K562 (cell line): Measurements from ENCODE around the gene AIDA. TPM values are rescaled to one million over a fixed set of nuclear protein-coding genes. Genes with fewer than 3 reads are reported as not detected.

Source experiments
- ATAC-seq: fragments of 200-7000 bp; cut with Tn5 transposase; 3 replicates; pipeline ENCODE4 v1.9.1; 2020; ENCODE audit warnings: moderate library complexity
- Bru-seq: library from RNA; stranded (reverse); fragments of 400-500 nt; gene quantifications from one replicate; lab custom pipeline; 2021; lab: Mats Ljungman, UMichigan
- BruChase-seq, 2 experiments: library from RNA; stranded (reverse); fragments of 400-500 nt; gene quantifications; one replicate each; lab custom pipeline; 2021; lab: Mats Ljungman, UMichigan
- BruUV-seq: library from RNA; stranded (reverse); fragments of 400-500 nt; replicated peaks from 2 replicates; lab custom pipeline; 2021; lab: Mats Ljungman, UMichigan
- CTCF ChIA-PET: fragments of 300-600 bp; formaldehyde crosslinking; extraction: SDS; loops from one replicate; lab custom pipeline; 2021; ENCODE audit warnings: low intra/inter-chr PET ratio; lab: Yijun Ruan, JAX
- POLR2A ChIA-PET: fragments of 300-600, 350-650 bp; sonication (Branson Sonifier 250); formaldehyde crosslinking; extraction: SDS; loops from one replicate; lab custom pipeline; 2021; ENCODE audit warnings: antibody characterized with exemption, inconsistent platforms; lab: Yijun Ruan, JAX
- DNase-seq, 4 experiments: peaks; one replicate each; pipeline versions ENCODE4 v3.0.0 to v3.0.0-alpha.2; 2011 to 2018; ENCODE audit warnings: low spot score in 3 of 4, mixed read lengths in 3 of 4; ENCODE audit errors: extremely low read depth in 1 of 4
- FAIRE-seq: peaks from 2 replicates; lab custom pipeline; 2011; peaks lifted over from hg19 to GRCh38; lab: Jason Lieb, UNC
- H2AFZ ChIP-seq: 2 replicates; pipeline ENCODE4 v1.6.0; 2011; ENCODE audit warnings: low read depth, low read length, control low read depth, inconsistent platforms
- H3K27ac ChIP-seq: fragments of 200-600 bp; 3 replicates; pipeline ENCODE4 v1.8.0; 2011; ENCODE audit warnings: low read depth, mild to moderate bottlenecking, control low read depth, inconsistent platforms, low read length, moderate library complexity, mixed read lengths; ENCODE audit errors: extremely low read depth
- H3K27me3 ChIP-seq, 2 experiments: fragments of 300-600 bp in 1 of 2; 2 replicates in 1 of 2; 3 replicates in 1 of 2; pipeline versions ENCODE4 v1.6.0 to v1.8.0; 2011; ENCODE audit warnings: inconsistent platforms in 2 of 2, low read length in 2 of 2, mild to moderate bottlenecking in 1 of 2, mixed read lengths in 1 of 2, moderate library complexity in 1 of 2; ENCODE audit not compliant: control insufficient read depth in 2 of 2, insufficient read depth in 2 of 2
- H3K36me3 ChIP-seq: fragments of 300-600 bp; 3 replicates; pipeline ENCODE4 v1.8.0; 2011; ENCODE audit warnings: mild to moderate bottlenecking, low read length, inconsistent platforms; ENCODE audit not compliant: control insufficient read depth, insufficient read depth
- H3K4me1 ChIP-seq, 2 experiments: fragments of 200-600 bp in 1 of 2; replicated peaks in 1 of 2; 2 replicates in 1 of 2; 3 replicates in 1 of 2; pipeline versions ENCODE4 v1.5.1 to v1.8.0; 2011; ENCODE audit warnings: inconsistent platforms in 2 of 2, low read length in 2 of 2, mild to moderate bottlenecking in 1 of 2, mixed read lengths in 1 of 2, moderate library complexity in 1 of 2; ENCODE audit not compliant: control insufficient read depth in 2 of 2, insufficient read depth in 2 of 2
- H3K4me2 ChIP-seq: 2 replicates; pipeline ENCODE4 v1.6.1; 2011; ENCODE audit warnings: low read length, control low read depth, inconsistent platforms, mixed read lengths; ENCODE audit not compliant: insufficient read depth
- H3K4me3 ChIP-seq: fragments of 200-600 bp; sonication (generic), shearing (Covaris generic); 2 replicates; pipeline ENCODE4 v1.5.1; 2016; ENCODE audit warnings: control low read depth, inconsistent platforms
- H3K79me2 ChIP-seq: fragments of 200-600 bp; 3 replicates; pipeline ENCODE4 v1.8.0; 2011; ENCODE audit warnings: low read length, inconsistent platforms; ENCODE audit not compliant: control insufficient read depth, insufficient read depth
- H3K9ac ChIP-seq, 2 experiments: 2 replicates each; pipeline versions ENCODE4 v1.6.0 to v1.6.1; 2011; ENCODE audit warnings: low read depth in 2 of 2, low read length in 2 of 2, control low read depth in 1 of 2, inconsistent platforms in 1 of 2, mild to moderate bottlenecking in 1 of 2, mixed read lengths in 1 of 2; ENCODE audit not compliant: insufficient read depth in 1 of 2
- H3K9me1 ChIP-seq: one replicate; pipeline ENCODE4 v1.6.0; 2011; ENCODE audit warnings: inconsistent platforms, mild to moderate bottlenecking, low read length, moderate library complexity; ENCODE audit not compliant: control insufficient read depth, insufficient read depth
- H3K9me3 ChIP-seq: replicated peaks from 2 replicates; pipeline ENCODE4 v1.5.1; 2011; ENCODE audit warnings: low read depth, low read length, inconsistent platforms; ENCODE audit not compliant: control insufficient read depth, insufficient read depth
- H4K20me1 ChIP-seq: replicated peaks from 2 replicates; pipeline ENCODE4 v1.6.1; 2011; ENCODE audit warnings: low read length, inconsistent platforms, mixed read lengths; ENCODE audit not compliant: control insufficient read depth, insufficient read depth
- CREBBP ChIP-seq: IDR thresholded peaks from one replicate; pipeline ENCODE4 v1.6.1; 2012; ENCODE audit warnings: low read depth, mild to moderate bottlenecking, control low read depth, inconsistent platforms, low read length
- HOMEZ ChIP-seq: fragments of 250-450 bp; sonication (Bioruptor Pico); IDR thresholded peaks from 2 replicates; pipeline ENCODE4 v1.4.0; 2020; ENCODE audit warnings: mild to moderate bottlenecking, moderate library complexity
- KLF10 ChIP-seq: fragments of 250-450 bp; sonication (Bioruptor Pico); IDR thresholded peaks from 2 replicates; pipeline ENCODE4 v1.6.1; 2021; ENCODE audit warnings: matching md5 sums
- MECOM ChIP-seq: fragments of 250-450 bp; sonication (Bioruptor Pico); IDR thresholded peaks from 2 replicates; pipeline ENCODE4 v1.8.0; 2022; ENCODE audit warnings: inconsistent platforms
- NFIC ChIP-seq: fragments of 450-650 bp; IDR thresholded peaks from 2 replicates; pipeline ENCODE4 v1.6.1; 2017; ENCODE audit warnings: mild to moderate bottlenecking, inconsistent platforms
- PHF20 ChIP-seq: fragments of 450-650 bp; IDR thresholded peaks from 2 replicates; pipeline ENCODE4 v1.6.1; 2018; ENCODE audit not compliant: partially characterized antibody
- SETDB1 ChIP-seq: IDR thresholded peaks from one replicate; pipeline ENCODE4 v1.6.1; 2012; ENCODE audit warnings: low read length, control low read depth, inconsistent platforms
- TBP ChIP-seq: optimal IDR thresholded peaks from 2 replicates; pipeline ENCODE3; 2011; ENCODE audit warnings: low read depth, low read length, improper control_type of control experiment
- XRCC3 ChIP-seq: fragments of 450-650 bp; IDR thresholded peaks from 2 replicates; pipeline ENCODE4 v1.6.1; 2017; ENCODE audit warnings: mild to moderate bottlenecking, moderate library complexity
- ZBTB33 ChIP-seq: sonication (generic); formaldehyde crosslinking; IDR thresholded peaks from 2 replicates; pipeline ENCODE4 v1.8.1; 2023; ENCODE audit warnings: mild to moderate bottlenecking, missing genetic modification reagents
- ZNF143 ChIP-seq: sonication (generic); formaldehyde crosslinking; IDR thresholded peaks from 2 replicates; pipeline ENCODE4 v1.9.0; 2022; ENCODE audit warnings: mild to moderate bottlenecking, missing genetic modification reagents
- WGBS: fragments of 100-300 bp; shearing (Covaris generic); methylation state at CpG from one replicate; pipeline ENCODE4 v1.1.6; 2016; ENCODE audit warnings: low coverage, mixed read lengths; ENCODE audit not compliant: insufficient coverage; ENCODE audit errors: missing lambda C conversion rate; 5-methylcytosine and 5-hydroxymethylcytosine counted together
- in situ Hi-C: fragments of 300-500 bp; cut with MboI; formaldehyde crosslinking; loops from 4 replicates; pipeline ENCODE4 v1.15.0; 2018; ENCODE audit warnings: inconsistent platforms, mixed read lengths
- intact Hi-C: fragments of 100-400 bp; cut with micrococcal nuclease; formaldehyde crosslinking; loops from 2 replicates; pipeline ENCODE4 v1.14.2; 2022
- long read RNA-seq, 3 experiments: library from polyadenylated mRNA in 2 of 3; library from RNA in 1 of 3; unstranded in 2 of 3; stranded (forward) in 1 of 3; transcript quantifications; one replicate each; pipeline ENCODE4 v2.0.0, GENCODE V29; 2019 to 2022
- polyA minus RNA-seq, 3 experiments: library from RNA; depleted of rRNA, polyadenylated mRNA; stranded (reverse); fragments of >200 nt; gene quantifications; 2 replicates each; pipeline ENCODE4 v1.2.3, GENCODE V29; 2011
- polyA plus RNA-seq, 8 experiments: library from polyadenylated mRNA; depleted of rRNA in 4 of 8; stranded (reverse) in 5 of 8; unstranded in 3 of 8; fragments of >200 nt; fragmentation: Nextera tagmentation in 2 of 8; fragmentation: Illumina TruSeq in 1 of 8; extraction: Ambion mirVana in 2 of 8; extraction: Trizol in 1 of 8; gene quantifications; 2 replicates each; pipeline versions ENCODE4 v1.2.1 to v1.2.3, GENCODE V29; 2011 to 2014; ENCODE audit warnings: inconsistent platforms in 1 of 8, missing spikeins in 1 of 8
- total RNA-seq, 7 experiments: library from RNA; depleted of rRNA in 6 of 7; stranded (reverse); fragments of >200 nt in 6 of 7; fragmentation: Illumina TruSeq in 2 of 7; extraction: Trizol in 2 of 7; gene quantifications; 2 replicates each; pipeline versions ENCODE4 v1.2.1 to v1.2.3, GENCODE V29; 2011 to 2021; ENCODE audit warnings: low replicate concordance in 1 of 7

Gene AIDA
- 11.7 and 26.3 TPM in 2 replicates for total RNA-seq (2011; cell fraction: chromatin; rRNA removed; ENCODE audit: low replicate concordance)
- total RNA-seq (2011; cell fraction: nucleolus; rRNA removed) = 8.3 and 8.7 TPM in 2 replicates
- total RNA-seq (2011; cell fraction: nucleoplasm; rRNA removed) = 17.7 and 27.3 TPM in 2 replicates
- 20.2 and 24.4 TPM in 2 replicates for total RNA-seq (2014; rRNA removed)
- 24.9 and 30.1 TPM in 2 replicates for total RNA-seq (2014; rRNA removed; fragmentation: Illumina TruSeq; extraction: Trizol)
- 19.9 and 21.8 TPM in 2 replicates for total RNA-seq (2015; rRNA removed; fragmentation: Illumina TruSeq; extraction: Trizol)
- 45.6 and 51.3 TPM in 2 replicates for total RNA-seq (2021)
- 68.8 and 77.9 TPM in 2 replicates for polyA plus RNA-seq (2011; rRNA removed)
- polyA plus RNA-seq (2011; cell fraction: cytosol; rRNA removed) = 19.6 and 34.7 TPM in 2 replicates
- 12.0 and 22.3 TPM in 2 replicates for polyA plus RNA-seq (2011; cell fraction: nucleus; rRNA removed)
- 39.3 and 48.1 TPM in 2 replicates for polyA plus RNA-seq (2012)
- polyA plus RNA-seq (2014; fragmentation: Illumina TruSeq; extraction: Trizol) = 45.6 and 58.9 TPM in 2 replicates
- polyA plus RNA-seq (2014; fragmentation: Nextera tagmentation; extraction: Ambion mirVana) = 10 to 100 TPM; 18.2 to 19.1 TPM
- 36.4 and 36.8 TPM in 2 replicates for polyA plus RNA-seq (2014; rRNA removed)
- 90.0 and 90.7 TPM in 2 replicates for polyA minus RNA-seq (2011; rRNA and poly(A)+ RNA removed)
- 38.3 and 54.9 TPM in 2 replicates for polyA minus RNA-seq (2011; cell fraction: cytosol; rRNA and poly(A)+ RNA removed)
- 12.4 and 21.2 TPM in 2 replicates for polyA minus RNA-seq (2011; cell fraction: nucleus; rRNA and poly(A)+ RNA removed)
- percentile 78 among the genes with signal in this experiment for Bru-seq, nascent RNA
- BruChase-seq, experiment 1, labeled RNA remaining after a 2-hour chase = percentile 78 among the genes with signal in this experiment
- percentile 78 among the genes with signal in this experiment for BruChase-seq, experiment 2, labeled RNA remaining after a 6-hour chase
- long read RNA-seq, experiment 1, full-length matches to known transcripts = 229 of 263 reads
- long read RNA-seq, experiment 1, partial matches to known transcripts = 7 of 263 reads
- long read RNA-seq, experiment 1, other reads (novel, unspliced or antisense) = 27 of 263 reads
- long read RNA-seq, experiment 2, full-length matches to known transcripts = 16 of 76 reads
- long read RNA-seq, experiment 2, partial matches to known transcripts = 3 of 76 reads
- long read RNA-seq, experiment 2, other reads (novel, unspliced or antisense) = 57 of 76 reads
- long read RNA-seq, experiment 3, transcript AIDA-201 (10 exons, 3,008 nt) = major isoform, 11 of 19 reads
- long read RNA-seq, experiment 3, partial matches to known transcripts = 3 of 19 reads
- long read RNA-seq, experiment 3, other reads (novel, unspliced or antisense) = 5 of 19 reads

GRCh38 chr1:222712253-222713090, at the start of gene AIDA, which contains the start of gene BROX:
Gene AIDA (minus strand): TSS chr1:222712491. CDS start chr1:222712317, 174 bp downstream.
Gene BROX (plus strand): TSS chr1:222712564. CDS start chr1:222715700, 3,136 bp downstream.
- no peaks in the 10 kb centered on the region for H3K27me3 ChIP-seq
- ChIA-PET POLR2A (interaction anchor here (0.5 to 2.0 kb wide), 9 partner anchors 9 to 171 kb away, joined by 4 to 7 read pairs (median 4); no protein-coding TSS in a partner anchor), CTCF (no interaction called here)
- peak; percentile 90 to 95 (median 94) for DNase-seq
- H2AFZ ChIP-seq = peak within 1 kb of the TSS; percentile 97
- H3K4me3 ChIP-seq = peak within 1 kb of the TSS; percentile 71
- peak within 1 kb of the TSS; percentile 97 for H3K4me2 ChIP-seq
- H3K9me3 ChIP-seq = no peaks in the 10 kb centered on the region
- no TSS peak for BruUV-seq
- peaks cover 4% of the 10 kb centered on the region; the same call in 1 of the 2 replicates for H4K20me1 ChIP-seq
- in situ Hi-C loops = loop anchor here (10.0 kb wide), 1 partner anchor 248 kb away; no protein-coding TSS in a partner anchor
- FAIRE-seq = no peak
- H3K4me1 ChIP-seq = peaks cover 19 to 21% of the 10 kb centered on the region in 2 experiments; a peak in 4 of 5 replicates
- H3K9me1 ChIP-seq = no peaks in the 10 kb centered on the region
- intact Hi-C loops = loop anchor here (1.0 kb wide), 2 partner anchors 68 to 247 kb away; no protein-coding TSS in a partner anchor
- peak; percentile 87 for ATAC-seq
- H3K79me2 ChIP-seq = peaks cover 64% of the 10 kb centered on the region
- peaks cover 26% of the 10 kb centered on the region; the same call in 2 of the 3 replicates for H3K36me3 ChIP-seq
- peak within 1 kb of the TSS; percentile 93 to 99 for H3K9ac ChIP-seq
- WGBS = under 1% methylated on average over 38 of the region's 62 CpGs
- peak within 1 kb of the TSS; percentile 98 for H3K27ac ChIP-seq
- TF ChIP-seq PHF20 (peak; percentile 90), TBP (no peak), NFIC (peak; percentile 65), HOMEZ (CRISPR knock-in tag) (peak; percentile 62; the same call in 1 of the 2 replicates), CREBBP (no peak), MECOM (CRISPR knock-in tag) (peak; percentile 74), ZBTB33 (CRISPR knock-in tag) (no peak), SETDB1 (no peak), XRCC3 (no peak), ZNF143 (CRISPR knock-in tag) (no peak), KLF10 (CRISPR knock-in tag) (no peak)
